ENCODE results near the gene ASB4. TPM values are rescaled to one million over a fixed set of nuclear protein-coding genes. Genes with fewer than 3 reads are reported as not detected.

Gene ASB4
- total and polyA plus RNA-seq, 10 donors = 0.03 TPM; not detected in 9

GRCh38 chr7:95582578-95583293 lies 97.0 kb downstream of the ASB4 start:
- 89 to 95% (median 93%) methylated on average over 4 of the region's 4 CpGs for WGBS, 5 donors
- H3K27ac ChIP-seq = peak overlapping the region in 2 of 8 donors; percentile 9 to 12

GRCh38 chr7:95583834-95584621 lies 98.3 kb downstream of the ASB4 start:
- H3K27me3 ChIP-seq (replicated peaks in 1 of 7) = no peaks in the 10 kb centered on the region
- WGBS, 5 donors = 59 to 91% (median 61%) methylated on average over 3 of the region's 3 CpGs
- intact Hi-C loops (cut with DNase I; ENCODE audit: low total_unique reads) = no loop called here
- DNase-seq = no peak
- no peaks in the 10 kb centered on the region for H3K9me3 ChIP-seq
- peaks cover 0 to 27% (median 11%) of the 10 kb centered on the region in 6 donors for H3K4me1 ChIP-seq
- H3K4me3 ChIP-seq = no peak overlapping the region
- H3K27ac ChIP-seq = peak overlapping the region in 2 of 8 donors; percentile 6 to 10
- peaks cover 0 to 63% (median 25%) of the 10 kb centered on the region in 6 donors for H3K36me3 ChIP-seq
- TF ChIP-seq POLR2AphosphoS5 (IDR thresholded peaks at IDR 0.05) = peak in 1 of 3 donors; percentile 54
- peak in 1 of 3 donors; percentile 53 for TF ChIP-seq POLR2A (IDR thresholded peaks at IDR 0.05)
- TF ChIP-seq CTCF (IDR thresholded peaks at IDR 0.05 in 8 of 11, conservative IDR thresholded peaks at IDR 0.05 in 3 of 11) = no peak

More at GRCh38 chr7:95582578-95583293, 97.0 kb downstream of the ASB4 start:
- Histone ChIP-seq H3K36me3 (peaks cover 0 to 50% (median 21%) of the 10 kb centered on the region in 6 donors), H3K4me3 (no peak overlapping the region), H3K9me3 (no peaks in the 10 kb centered on the region), H3K27me3 (replicated peaks in 1 of 7) (no peaks in the 10 kb centered on the region), H3K4me1 (peaks cover 0 to 14% (median 1%) of the 10 kb centered on the region in 6 donors)
- TF ChIP-seq CTCF (IDR thresholded peaks at IDR 0.05 in 8 of 11, conservative IDR thresholded peaks at IDR 0.05 in 3 of 11) (no peak), POLR2AphosphoS5 (IDR thresholded peaks at IDR 0.05) (peak in 1 of 3 donors; percentile 97), POLR2A (IDR thresholded peaks at IDR 0.05) (peak in 1 of 3 donors; percentile 7)
- intact Hi-C loops (cut with DNase I; ENCODE audit: low total_unique reads) = no loop called here
- no peak for DNase-seq

GRCh38 chr7:95584769-95585425 lies 99.2 kb downstream of the ASB4 start:
- peaks cover 0 to 72% (median 26%) of the 10 kb centered on the region in 6 donors for H3K36me3 ChIP-seq
- DNase-seq = no peak
- H3K4me1 ChIP-seq = peaks cover 0 to 35% (median 16%) of the 10 kb centered on the region in 6 donors
- no peaks in the 10 kb centered on the region for H3K9me3 ChIP-seq
- no peaks in the 10 kb centered on the region for H3K27me3 ChIP-seq (replicated peaks in 1 of 7)
- intact Hi-C loops (cut with DNase I; ENCODE audit: low total_unique reads) = no loop called here
- 78 to 91% (median 86%) methylated on average over 1 of the region's 1 CpG for WGBS, 5 donors
- H3K27ac ChIP-seq = peak overlapping the region in 3 of 8 donors; percentile 10 to 94 (median 26)
- TF ChIP-seq CTCF (IDR thresholded peaks at IDR 0.05 in 8 of 11, conservative IDR thresholded peaks at IDR 0.05 in 3 of 11) = no peak
- TF ChIP-seq POLR2AphosphoS5 (IDR thresholded peaks at IDR 0.05) = peak in 1 of 3 donors; percentile 39
- peak in 1 of 3 donors; percentile 48 for TF ChIP-seq POLR2A (IDR thresholded peaks at IDR 0.05)
- peak overlapping the region in 1 of 8 donors; percentile 81 for H3K4me3 ChIP-seq

Measured in spleen (tissue), 11 donors.